DOHH2 (cell line): ENCODE results near the gene GPC1.

Source experiments
- H3F3A ChIP-seq: fragments of 200-600 bp; sonication (generic), shearing (Covaris generic); 2 replicates; pipeline ENCODE4 v1.6.0; 2016; ENCODE audit warnings: antibody characterized with exemption, mild to moderate bottlenecking; ENCODE audit not compliant: control insufficient read depth, insufficient read depth
- H3K27ac ChIP-seq: fragments of 200-600 bp; sonication (generic); 2 replicates; pipeline ENCODE4 v1.5.1; 2014; ENCODE audit warnings: low read depth, mild to moderate bottlenecking, low read length, moderate library complexity
- H3K27me3 ChIP-seq: fragments of 200-600 bp; sonication (generic); 2 replicates; pipeline ENCODE4 v1.6.1; 2014; ENCODE audit warnings: mild to moderate bottlenecking, low read length, mixed read lengths; ENCODE audit not compliant: control insufficient read depth
- H3K36me3 ChIP-seq: fragments of 200-600 bp; sonication (generic); 2 replicates; pipeline ENCODE4 v1.6.1; 2014; ENCODE audit warnings: mild to moderate bottlenecking, low read length, moderate library complexity, mixed read lengths; ENCODE audit not compliant: control insufficient read depth
- H3K4me1 ChIP-seq: fragments of 200-600 bp; sonication (generic); 2 replicates; pipeline ENCODE4 v1.6.1; 2014; ENCODE audit warnings: mild to moderate bottlenecking, low read length, mixed read lengths; ENCODE audit not compliant: control insufficient read depth
- H3K4me2 ChIP-seq: fragments of 200-600 bp; sonication (generic); 2 replicates; pipeline ENCODE4 v1.6.0; 2014; ENCODE audit warnings: mild to moderate bottlenecking, low read length, moderate library complexity
- H3K4me3 ChIP-seq: fragments of 200-600 bp; sonication (generic); 2 replicates; pipeline ENCODE4 v1.5.1; 2014; ENCODE audit warnings: mild to moderate bottlenecking, low read length, mixed read lengths
- H3K79me2 ChIP-seq: fragments of 200-600 bp; sonication (generic); 2 replicates; pipeline ENCODE4 v1.6.1; 2014; ENCODE audit warnings: mild to moderate bottlenecking, low read length, mixed read lengths; ENCODE audit not compliant: control insufficient read depth
- H3K9me2 ChIP-seq: fragments of 200-600 bp; sonication (generic); replicated peaks from 2 replicates; pipeline ENCODE4 v1.6.1; 2014; ENCODE audit warnings: mild to moderate bottlenecking, low read length, mixed read lengths; ENCODE audit not compliant: control insufficient read depth
- H3K9me3 ChIP-seq: fragments of 200-600 bp; sonication (generic); 2 replicates; pipeline ENCODE4 v1.6.1; 2014; ENCODE audit warnings: antibody characterized with exemption, low read length, mixed read lengths; ENCODE audit not compliant: control insufficient read depth, insufficient read depth
- H4K20me1 ChIP-seq: fragments of 200-600 bp; sonication (generic); 2 replicates; pipeline ENCODE4 v1.6.0; 2014; ENCODE audit warnings: low read depth, mild to moderate bottlenecking, antibody characterized with exemption, low read length, moderate library complexity; ENCODE audit not compliant: control insufficient read depth, insufficient read depth
- CTCF ChIP-seq: fragments of 200-600 bp; sonication (generic); IDR thresholded peaks from one replicate; pipeline ENCODE4 v1.5.1; 2014; ENCODE audit warnings: antibody characterized with exemption, mild to moderate bottlenecking, low read depth, low read length; ENCODE audit not compliant: poor library complexity, severe bottlenecking
- EZH2phosphoT487 ChIP-seq: fragments of 200-600 bp; sonication (generic); IDR thresholded peaks from 2 replicates; pipeline ENCODE4 v1.6.1; 2017; ENCODE audit warnings: borderline replicate concordance, mild to moderate bottlenecking, antibody characterized with exemption, low read length, moderate library complexity, mixed read lengths

GPC1 gene

GRCh38 chr2:240411261-240412160 lies 24.0 kb upstream of the GPC1 start:
- no peaks in the 10 kb centered on the region for H3K4me1 ChIP-seq
- no peaks in the 10 kb centered on the region for H3K36me3 ChIP-seq
- no peaks in the 10 kb centered on the region for H3K79me2 ChIP-seq
- no peak overlapping the region for H3K4me2 ChIP-seq
- no peaks in the 10 kb centered on the region for H3F3A ChIP-seq
- H3K27me3 ChIP-seq = no peaks in the 10 kb centered on the region
- H3K4me3 ChIP-seq = no peak overlapping the region
- no peaks in the 10 kb centered on the region for H3K9me2 ChIP-seq
- no peak for TF ChIP-seq CTCF
- TF ChIP-seq EZH2phosphoT487 = no peak
- no peaks in the 10 kb centered on the region for H4K20me1 ChIP-seq
- no peak overlapping the region for H3K27ac ChIP-seq
- H3K9me3 ChIP-seq = no peaks in the 10 kb centered on the region

GRCh38 chr2:240412211-240412861 lies 23.1 kb upstream of the GPC1 start:
- Histone ChIP-seq H3K79me2 (no peaks in the 10 kb centered on the region), H3K4me1 (no peaks in the 10 kb centered on the region), H3K36me3 (no peaks in the 10 kb centered on the region), H3K4me2 (no peak overlapping the region), H3K27me3 (no peaks in the 10 kb centered on the region), H3K4me3 (no peak overlapping the region), H3K9me3 (no peaks in the 10 kb centered on the region), H3K27ac (no peak overlapping the region), H4K20me1 (no peaks in the 10 kb centered on the region), H3K9me2 (no peaks in the 10 kb centered on the region), H3F3A (no peaks in the 10 kb centered on the region)
- TF ChIP-seq CTCF (no peak), EZH2phosphoT487 (no peak)

- Histone ChIP-seq H3K4me3 (no peak overlapping the region), H3K4me1 (no peaks in the 10 kb centered on the region), H3K36me3 (no peaks in the 10 kb centered on the region), H3K27me3 (no peaks in the 10 kb centered on the region), H3K27ac (no peak overlapping the region), H3K4me2 (no peak overlapping the region), H3F3A (no peaks in the 10 kb centered on the region), H3K79me2 (no peaks in the 10 kb centered on the region), H3K9me3 (no peaks in the 10 kb centered on the region), H4K20me1 (no peaks in the 10 kb centered on the region), H3K9me2 (no peaks in the 10 kb centered on the region)
- no peak for TF ChIP-seq CTCF
- TF ChIP-seq EZH2phosphoT487 = no peak
Measured at GRCh38 chr2:240412975-240413812, 22.3 kb upstream of the GPC1 start.
